HFF-Myc (cell line): ENCODE results near the gene PRG2.
A peak's percentile ranks its signal among the peaks of the same experiment; 100 is the strongest.

ENCODE experiments used
- DNase-seq: peaks from one replicate; pipeline ENCODE4 v3.0.0-alpha.2; 2011; ENCODE audit warnings: low read depth; ENCODE audit errors: extremely low read depth
- H3K4me3 ChIP-seq: replicated peaks from 2 replicates; pipeline ENCODE4 v1.5.1; 2011; ENCODE audit warnings: low read depth, mild to moderate bottlenecking, control low read depth, low read length
- CTCF ChIP-seq: IDR thresholded peaks from 2 replicates; pipeline ENCODE4 v1.5.1; 2012; ENCODE audit warnings: mild to moderate bottlenecking, low read depth, low read length, control low read depth; ENCODE audit errors: missing control alignments

PRG2 gene

GRCh38 chr11:57432149-57432561 lies 41.7 kb upstream of the PRG2 start:
- no peak for TF ChIP-seq CTCF
- no peak for DNase-seq
- no peak overlapping the region for H3K4me3 ChIP-seq

- no peak overlapping the region for H3K4me3 ChIP-seq
- no peak for TF ChIP-seq CTCF
- no peak for DNase-seq
These were observed 40.5 kb upstream of the PRG2 start for GRCh38 chr11:57430952-57431351.

GRCh38 chr11:57429946-57430345 lies 39.5 kb upstream of the PRG2 start:
- no peak for TF ChIP-seq CTCF
- DNase-seq, result no peak

GRCh38 chr11:57428643-57429042 lies 38.2 kb upstream of the PRG2 start:
- no peak overlapping the region for H3K4me3 ChIP-seq

More at GRCh38 chr11:57429946-57430345, 39.5 kb upstream of the PRG2 start:
- H3K4me3 ChIP-seq, result no peak overlapping the region

GRCh38 chr11:57427727-57428082 lies 37.3 kb upstream of the PRG2 start:
- no peak for TF ChIP-seq CTCF
- no peak for DNase-seq
- H3K4me3 ChIP-seq, result peak overlapping the region; percentile 66; the same call in 1 of the 2 replicates

More at GRCh38 chr11:57428643-57429042, 38.2 kb upstream of the PRG2 start:
- TF ChIP-seq CTCF, result no peak
- no peak for DNase-seq

- peak; percentile 46 for DNase-seq
These were observed 36.7 kb upstream of the PRG2 start, which contains the start of gene SLC43A3 for GRCh38 chr11:57426929-57427726. SLC43A3 (minus strand) TSS chr11:57427121; CDS start chr11:57426172, 949 bp downstream.

More at GRCh38 chr11:57426929-57427726, 36.7 kb upstream of the PRG2 start, which contains the start of gene SLC43A3:
- peak within 1 kb of the TSS; percentile 66 for H3K4me3 ChIP-seq
- TF ChIP-seq CTCF, result no peak
